Ectodermal cell (in vitro differentiated cells): ENCODE measurements around the gene SEC24B.

Experiments used
- H3K27ac ChIP-seq: 2 replicates; pipeline ENCODE4 v1.7.0; 2013; ENCODE audit warnings: mild to moderate bottlenecking, low read depth, low read length; ENCODE audit not compliant: insufficient read depth, poor library complexity, severe bottlenecking
- H3K27me3 ChIP-seq: 2 replicates; pipeline ENCODE4 v1.7.0; 2013; ENCODE audit warnings: mild to moderate bottlenecking, low read length; ENCODE audit not compliant: insufficient read depth, control insufficient read depth, poor library complexity, severe bottlenecking
- H3K36me3 ChIP-seq: one replicate; pipeline ENCODE4 v1.7.0; 2013; ENCODE audit warnings: low read length; ENCODE audit not compliant: control insufficient read depth, insufficient read depth
- H3K4me1 ChIP-seq: one replicate; pipeline ENCODE4 v1.7.0; 2013; ENCODE audit warnings: low read length; ENCODE audit not compliant: control insufficient read depth, insufficient read depth
- H3K4me3 ChIP-seq: 2 replicates; pipeline ENCODE4 v1.7.0; 2013; ENCODE audit warnings: low read depth, low read length, control low read depth; ENCODE audit not compliant: insufficient read depth
- H3K9me3 ChIP-seq: 2 replicates; pipeline ENCODE4 v1.7.0; 2013; ENCODE audit warnings: mild to moderate bottlenecking, low read length, moderate library complexity; ENCODE audit not compliant: control insufficient read depth
- WGBS, 2 experiments: methylation state at CpG; one replicate each; pipeline ENCODE4 v1.1.7; 2013; ENCODE audit warnings: missing lambda C conversion rate in 2 of 2; 5-methylcytosine and 5-hydroxymethylcytosine counted together

Gene SEC24B

DNA sequence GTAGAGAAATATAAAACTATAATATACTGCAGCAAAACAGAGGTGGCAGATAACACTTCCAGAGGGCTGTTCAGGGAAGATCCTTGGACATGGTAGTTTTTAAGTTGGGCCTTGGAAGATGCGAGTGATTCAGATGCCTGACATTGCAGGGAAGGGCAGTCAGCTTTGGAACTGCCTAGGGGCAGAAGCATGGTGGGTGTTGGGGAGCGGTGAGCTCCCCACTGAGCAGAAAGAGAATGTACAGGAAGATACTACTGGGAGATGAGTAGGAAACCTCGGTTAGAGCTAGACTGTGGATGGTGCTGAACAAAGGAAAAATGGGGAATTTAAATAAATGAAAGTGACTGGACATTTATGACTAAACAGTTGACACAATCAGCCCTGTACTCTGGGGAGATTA is 24.9 kb upstream of the SEC24B start:
- H3K4me3 ChIP-seq = no peak overlapping the region
- H3K9me3 ChIP-seq = no peaks in the 10 kb centered on the region
- H3K36me3 ChIP-seq = no peaks in the 10 kb centered on the region
- peaks cover 2% of the 10 kb centered on the region for H3K4me1 ChIP-seq
- H3K27ac ChIP-seq = no peak overlapping the region
- H3K27me3 ChIP-seq = no peaks in the 10 kb centered on the region
- 80 to 81% methylated on average over 3 of the region's 3 CpGs for WGBS, 2 experiments

DNA sequence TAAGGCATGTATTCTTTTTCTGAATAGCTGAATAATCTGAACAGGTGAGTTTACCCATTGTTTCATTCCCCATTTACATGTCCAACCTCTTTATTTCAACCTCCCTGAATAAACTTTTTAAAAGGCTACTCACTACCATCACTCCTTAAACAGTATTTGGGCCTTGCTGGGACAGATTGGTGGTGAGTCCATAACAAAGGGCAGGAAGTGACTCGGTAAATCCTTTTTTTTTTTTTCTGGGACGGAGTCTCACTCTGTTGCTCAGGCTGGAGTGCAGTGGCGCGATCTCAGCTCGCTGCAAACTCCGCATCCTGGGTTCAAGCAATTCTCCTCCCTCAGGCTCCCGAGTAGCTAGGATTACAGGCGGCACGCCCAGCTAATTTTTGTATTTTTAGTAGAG is 23.4 kb upstream of the SEC24B start:
- 84 to 86% methylated on average over 9 of the region's 9 CpGs for WGBS, 2 experiments

DNA sequence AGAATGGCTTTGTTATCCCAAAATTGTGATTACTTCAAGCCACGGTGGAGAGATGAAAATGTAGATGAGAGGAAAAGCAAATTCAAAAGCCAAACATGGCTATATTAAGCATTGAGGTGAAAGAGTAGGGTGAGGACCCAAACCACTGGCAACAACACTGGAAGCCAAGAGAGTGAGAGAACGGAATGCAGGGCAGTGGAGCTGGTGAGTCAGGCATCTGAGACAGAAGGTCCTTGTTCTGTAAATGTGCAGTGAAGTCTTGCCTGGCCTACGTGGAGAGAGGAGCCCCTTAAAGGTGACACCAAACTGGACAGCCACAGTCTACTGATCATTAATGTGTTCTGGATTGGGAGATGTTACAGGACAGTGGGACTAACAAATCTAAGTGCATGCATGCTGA is 22.8 kb upstream of the SEC24B start:
- Histone ChIP-seq H3K27me3 (no peaks in the 10 kb centered on the region), H3K9me3 (no peaks in the 10 kb centered on the region), H3K27ac (no peak overlapping the region), H3K4me1 (peaks cover 2% of the 10 kb centered on the region), H3K36me3 (no peaks in the 10 kb centered on the region), H3K4me3 (no peak overlapping the region)
- WGBS, 2 experiments = 84 to 85% methylated on average over 3 of the region's 3 CpGs

More for the DNA sequence above, 23.4 kb upstream of the SEC24B start:
- Histone ChIP-seq H3K9me3 (no peaks in the 10 kb centered on the region), H3K27me3 (no peaks in the 10 kb centered on the region), H3K36me3 (no peaks in the 10 kb centered on the region), H3K4me3 (no peak overlapping the region), H3K27ac (no peak overlapping the region), H3K4me1 (peaks cover 2% of the 10 kb centered on the region)

DNA sequence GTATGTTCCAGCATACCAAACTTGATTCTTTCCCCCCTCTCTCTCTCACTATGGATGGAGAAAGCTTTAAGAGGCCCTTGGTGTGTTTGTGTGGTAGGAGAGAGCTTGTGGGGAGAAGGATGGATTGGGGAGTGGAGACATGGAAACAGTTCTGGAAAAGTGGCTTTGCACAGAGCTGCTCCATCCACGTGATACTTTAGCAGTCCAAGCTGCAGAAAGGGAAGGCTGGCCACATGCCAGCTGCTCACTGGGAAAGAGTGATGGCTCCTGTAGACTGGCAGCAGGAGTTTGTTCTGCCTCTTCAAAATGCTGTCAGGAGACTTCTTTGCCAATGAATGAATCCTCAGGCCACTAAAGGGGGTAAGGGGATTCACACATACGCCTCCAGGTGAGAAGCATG is 21.7 kb upstream of the SEC24B start:
- no peaks in the 10 kb centered on the region for H3K36me3 ChIP-seq
- H3K4me3 ChIP-seq = no peak overlapping the region
- H3K27ac ChIP-seq = no peak overlapping the region
- no peaks in the 10 kb centered on the region for H3K9me3 ChIP-seq
- H3K27me3 ChIP-seq = no peaks in the 10 kb centered on the region
- WGBS, 2 experiments = 46 to 57% methylated on average over 2 of the region's 2 CpGs
- H3K4me1 ChIP-seq = peaks cover 2% of the 10 kb centered on the region

DNA sequence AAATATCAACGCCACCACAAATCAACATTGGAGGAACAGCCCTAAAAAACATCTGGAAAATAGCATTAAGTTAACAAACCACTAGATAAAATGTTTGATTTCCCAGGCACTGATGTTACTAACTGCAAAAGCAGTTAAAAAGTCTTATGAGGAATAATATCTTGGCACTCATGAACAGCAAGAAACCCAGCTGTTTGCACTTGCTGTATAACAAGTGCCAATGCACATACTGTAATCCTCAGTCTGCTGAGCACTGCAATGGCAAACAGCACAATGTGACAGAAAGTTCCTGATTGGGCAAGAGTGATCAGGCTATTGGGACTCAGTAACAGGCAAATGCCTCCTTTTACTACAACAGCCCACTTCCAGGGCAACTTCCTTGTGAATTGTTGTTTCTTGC is 20.8 kb upstream of the SEC24B start:
- Histone ChIP-seq H3K27me3 (no peaks in the 10 kb centered on the region), H3K4me1 (peaks cover 2% of the 10 kb centered on the region), H3K27ac (no peak overlapping the region), H3K9me3 (no peaks in the 10 kb centered on the region), H3K36me3 (no peaks in the 10 kb centered on the region), H3K4me3 (no peak overlapping the region)
- 100% methylated on average over 1 of the region's 1 CpG; no CpG with 5 or more reads in 1 of the 2 experiments for WGBS, 2 experiments

DNA sequence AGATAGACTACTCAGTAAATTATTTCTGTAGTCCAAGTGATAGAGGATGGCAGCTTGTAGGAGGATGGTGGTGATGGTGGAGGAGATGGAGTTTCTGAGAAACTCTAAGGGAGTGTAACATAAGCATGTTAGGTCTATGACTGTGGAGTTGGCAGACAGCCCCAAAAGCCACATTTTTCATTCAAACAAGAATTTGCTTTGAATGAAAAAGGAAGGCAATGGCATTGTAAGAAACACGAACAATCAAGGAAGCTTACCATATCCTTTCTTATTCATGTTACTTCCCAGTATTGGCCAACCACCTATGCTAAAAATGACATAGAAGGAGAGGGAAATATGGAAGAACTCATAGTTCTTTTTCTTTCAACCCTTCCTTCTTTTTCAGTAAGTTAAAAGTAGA is 18.7 kb upstream of the SEC24B start:
- WGBS, 2 experiments = 67% methylated on average over 1 of the region's 1 CpG; no CpG with 5 or more reads in 1 of the 2 experiments
- H3K27me3 ChIP-seq = no peaks in the 10 kb centered on the region
- H3K4me1 ChIP-seq = peaks cover 17% of the 10 kb centered on the region
- H3K4me3 ChIP-seq = no peak overlapping the region
- H3K36me3 ChIP-seq = no peaks in the 10 kb centered on the region
- no peaks in the 10 kb centered on the region for H3K9me3 ChIP-seq
- H3K27ac ChIP-seq = no peak overlapping the region

DNA sequence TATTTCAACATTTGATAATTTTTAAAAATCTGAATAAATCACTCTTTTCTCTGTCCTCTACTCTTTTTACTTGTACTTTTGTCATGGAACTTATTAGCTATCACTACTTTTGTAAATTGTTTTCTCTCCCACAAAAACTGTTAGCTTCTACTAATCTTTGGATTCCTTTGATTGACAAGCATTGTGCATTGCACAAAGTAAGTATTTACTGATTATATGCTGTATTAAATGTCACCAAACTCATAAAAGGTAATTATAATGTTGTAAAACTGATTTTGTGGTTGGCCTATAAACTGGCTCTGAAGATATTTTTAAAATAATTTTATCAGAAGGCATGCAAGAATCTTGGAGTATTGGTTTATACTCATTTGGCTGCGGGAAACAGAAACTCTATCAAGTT is 15.0 kb upstream of the SEC24B start:
- Histone ChIP-seq H3K9me3 (no peaks in the 10 kb centered on the region), H3K27me3 (no peaks in the 10 kb centered on the region), H3K4me3 (no peak overlapping the region), H3K4me1 (peaks cover 15% of the 10 kb centered on the region), H3K36me3 (no peaks in the 10 kb centered on the region), H3K27ac (no peak overlapping the region)
- 92% methylated on average over 1 of the region's 1 CpG; no CpG with 5 or more reads in 1 of the 2 experiments for WGBS, 2 experiments

DNA sequence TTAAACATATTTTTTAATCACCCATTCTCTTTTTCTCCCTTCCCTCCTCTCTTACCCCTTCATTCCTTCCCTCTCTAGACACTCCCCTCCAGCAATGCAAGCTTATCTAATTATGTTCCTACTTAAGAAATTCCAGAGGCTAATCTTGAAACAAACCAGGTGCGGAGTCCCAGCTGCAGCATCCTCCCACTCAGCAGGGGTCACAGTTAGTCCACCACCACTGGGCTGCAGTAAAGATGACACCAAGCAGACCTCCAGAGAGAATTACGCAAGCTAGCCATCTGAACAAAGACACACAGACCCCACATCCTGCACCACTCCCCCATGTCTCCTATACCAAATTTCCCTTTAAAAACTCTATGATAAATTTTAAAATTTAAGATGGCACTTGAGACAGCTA is 13.9 kb upstream of the SEC24B start:
- H3K9me3 ChIP-seq = no peaks in the 10 kb centered on the region
- H3K27ac ChIP-seq = no peak overlapping the region
- H3K36me3 ChIP-seq = no peaks in the 10 kb centered on the region
- H3K4me1 ChIP-seq = peaks cover 15% of the 10 kb centered on the region
- 59 to 66% methylated on average over 2 of the region's 2 CpGs for WGBS, 2 experiments
- H3K27me3 ChIP-seq = no peaks in the 10 kb centered on the region
- H3K4me3 ChIP-seq = no peak overlapping the region

DNA sequence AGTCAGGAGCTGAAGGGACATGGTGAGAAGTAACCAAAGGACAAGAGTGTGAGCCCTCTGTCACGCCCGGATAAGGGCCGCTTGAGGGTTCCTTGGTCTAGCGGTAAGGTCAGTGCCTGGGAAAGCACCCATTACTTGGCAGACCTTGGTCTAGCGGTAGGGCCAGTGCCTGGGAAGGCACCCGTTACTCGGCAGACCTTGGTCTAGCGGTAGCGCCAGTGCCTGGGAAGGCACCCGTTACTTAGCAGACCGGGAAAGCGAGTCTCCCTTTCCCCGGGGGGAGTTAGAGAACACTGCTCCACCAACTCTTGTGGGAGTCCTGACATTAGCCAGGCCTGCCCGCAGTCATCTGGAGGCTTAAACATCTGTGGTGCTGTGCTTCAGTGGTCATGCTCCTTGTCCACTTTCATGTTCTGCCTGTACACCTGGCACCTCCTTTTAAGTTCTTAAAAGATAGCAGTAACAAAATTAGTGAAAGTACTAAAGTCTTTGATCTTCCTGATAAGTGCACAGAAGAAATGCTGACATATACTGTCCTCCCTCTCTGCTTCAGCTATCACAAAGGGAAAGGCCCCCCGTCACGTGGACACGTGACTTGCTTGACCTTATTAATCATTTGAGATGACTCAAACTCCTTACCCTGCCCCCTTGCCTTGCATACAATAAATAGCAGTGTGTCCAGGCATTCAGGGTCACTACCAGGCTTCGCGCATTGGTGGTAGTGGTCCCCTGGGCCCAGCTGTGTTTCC is 9.3 kb upstream of the SEC24B start:
- Histone ChIP-seq H3K4me1 (peaks cover 4% of the 10 kb centered on the region), H3K36me3 (no peaks in the 10 kb centered on the region), H3K4me3 (no peak overlapping the region), H3K27ac (no peak overlapping the region), H3K9me3 (no peaks in the 10 kb centered on the region), H3K27me3 (no peaks in the 10 kb centered on the region)
- 93 to 95% methylated on average over 19 of the region's 19 CpGs for WGBS, 2 experiments

DNA sequence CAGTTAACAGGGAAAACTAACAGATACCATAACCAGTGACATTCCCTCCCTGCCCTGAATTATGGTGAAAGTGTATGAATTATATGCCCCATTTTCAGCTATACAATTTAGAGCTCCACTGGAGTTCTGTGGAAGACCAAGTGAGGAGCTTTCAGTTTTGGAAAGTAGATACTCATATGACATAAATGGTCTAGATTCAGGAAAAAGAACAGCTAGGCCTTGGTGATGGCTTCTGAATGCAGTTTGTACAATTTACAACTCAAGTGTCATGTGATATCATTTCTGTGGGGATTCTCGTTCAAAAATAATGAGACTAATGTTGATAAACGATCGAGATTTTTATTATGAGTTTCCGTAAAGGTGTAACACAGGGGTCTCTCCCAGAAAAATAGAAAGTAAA is 8.2 kb upstream of the SEC24B start:
- WGBS, 2 experiments = 94 to 97% methylated on average over 4 of the region's 4 CpGs
- H3K9me3 ChIP-seq = no peaks in the 10 kb centered on the region

More for the DNA sequence above, 8.2 kb upstream of the SEC24B start:
- H3K27me3 ChIP-seq = no peaks in the 10 kb centered on the region
- no peak overlapping the region for H3K4me3 ChIP-seq
- H3K4me1 ChIP-seq = no peaks in the 10 kb centered on the region
- peaks cover 2% of the 10 kb centered on the region for H3K36me3 ChIP-seq
- H3K27ac ChIP-seq = no peak overlapping the region
